K562 (cell line): ENCODE measurements around the gene C7orf25. TPM values are rescaled to one million over a fixed set of nuclear protein-coding genes. Genes with fewer than 3 reads are reported as not detected.

Experiments used
- ATAC-seq: fragments of 200-7000 bp; cut with Tn5 transposase; 3 replicates; pipeline ENCODE4 v1.9.1; 2020; ENCODE audit warnings: moderate library complexity
- BruUV-seq: library from RNA; stranded (reverse); fragments of 400-500 nt; replicated peaks from 2 replicates; lab custom pipeline; 2021; lab: Mats Ljungman, UMichigan
- CTCF ChIA-PET: fragments of 300-600 bp; formaldehyde crosslinking; extraction: SDS; loops from one replicate; lab custom pipeline; 2021; ENCODE audit warnings: low intra/inter-chr PET ratio; lab: Yijun Ruan, JAX
- POLR2A ChIA-PET: fragments of 300-600, 350-650 bp; sonication (Branson Sonifier 250); formaldehyde crosslinking; extraction: SDS; loops from one replicate; lab custom pipeline; 2021; ENCODE audit warnings: antibody characterized with exemption, inconsistent platforms; lab: Yijun Ruan, JAX
- DNase-seq, 4 experiments: peaks; one replicate each; pipeline versions ENCODE4 v3.0.0 to v3.0.0-alpha.2; 2011 to 2018; ENCODE audit warnings: low spot score in 3 of 4, mixed read lengths in 3 of 4; ENCODE audit errors: extremely low read depth in 1 of 4
- FAIRE-seq: peaks from 2 replicates; lab custom pipeline; 2011; peaks lifted over from hg19 to GRCh38; lab: Jason Lieb, UNC
- H2AFZ ChIP-seq: 2 replicates; pipeline ENCODE4 v1.6.0; 2011; ENCODE audit warnings: low read depth, low read length, control low read depth, inconsistent platforms
- H3K27ac ChIP-seq: fragments of 200-600 bp; 3 replicates; pipeline ENCODE4 v1.8.0; 2011; ENCODE audit warnings: low read depth, mild to moderate bottlenecking, control low read depth, inconsistent platforms, low read length, moderate library complexity, mixed read lengths; ENCODE audit errors: extremely low read depth
- H3K27me3 ChIP-seq, 2 experiments: fragments of 300-600 bp in 1 of 2; 2 replicates in 1 of 2; 3 replicates in 1 of 2; pipeline versions ENCODE4 v1.6.0 to v1.8.0; 2011; ENCODE audit warnings: inconsistent platforms in 2 of 2, low read length in 2 of 2, mild to moderate bottlenecking in 1 of 2, mixed read lengths in 1 of 2, moderate library complexity in 1 of 2; ENCODE audit not compliant: control insufficient read depth in 2 of 2, insufficient read depth in 2 of 2
- H3K36me3 ChIP-seq: fragments of 300-600 bp; 3 replicates; pipeline ENCODE4 v1.8.0; 2011; ENCODE audit warnings: mild to moderate bottlenecking, low read length, inconsistent platforms; ENCODE audit not compliant: control insufficient read depth, insufficient read depth
- H3K4me1 ChIP-seq, 2 experiments: fragments of 200-600 bp in 1 of 2; replicated peaks in 1 of 2; 2 replicates in 1 of 2; 3 replicates in 1 of 2; pipeline versions ENCODE4 v1.5.1 to v1.8.0; 2011; ENCODE audit warnings: inconsistent platforms in 2 of 2, low read length in 2 of 2, mild to moderate bottlenecking in 1 of 2, mixed read lengths in 1 of 2, moderate library complexity in 1 of 2; ENCODE audit not compliant: control insufficient read depth in 2 of 2, insufficient read depth in 2 of 2
- H3K4me2 ChIP-seq: 2 replicates; pipeline ENCODE4 v1.6.1; 2011; ENCODE audit warnings: low read length, control low read depth, inconsistent platforms, mixed read lengths; ENCODE audit not compliant: insufficient read depth
- H3K4me3 ChIP-seq: fragments of 200-600 bp; sonication (generic), shearing (Covaris generic); 2 replicates; pipeline ENCODE4 v1.5.1; 2016; ENCODE audit warnings: control low read depth, inconsistent platforms
- H3K79me2 ChIP-seq: fragments of 200-600 bp; 3 replicates; pipeline ENCODE4 v1.8.0; 2011; ENCODE audit warnings: low read length, inconsistent platforms; ENCODE audit not compliant: control insufficient read depth, insufficient read depth
- H3K9ac ChIP-seq, 2 experiments: 2 replicates each; pipeline versions ENCODE4 v1.6.0 to v1.6.1; 2011; ENCODE audit warnings: low read depth in 2 of 2, low read length in 2 of 2, control low read depth in 1 of 2, inconsistent platforms in 1 of 2, mild to moderate bottlenecking in 1 of 2, mixed read lengths in 1 of 2; ENCODE audit not compliant: insufficient read depth in 1 of 2
- H3K9me1 ChIP-seq: one replicate; pipeline ENCODE4 v1.6.0; 2011; ENCODE audit warnings: inconsistent platforms, mild to moderate bottlenecking, low read length, moderate library complexity; ENCODE audit not compliant: control insufficient read depth, insufficient read depth
- H3K9me3 ChIP-seq: replicated peaks from 2 replicates; pipeline ENCODE4 v1.5.1; 2011; ENCODE audit warnings: low read depth, low read length, inconsistent platforms; ENCODE audit not compliant: control insufficient read depth, insufficient read depth
- H4K20me1 ChIP-seq: replicated peaks from 2 replicates; pipeline ENCODE4 v1.6.1; 2011; ENCODE audit warnings: low read length, inconsistent platforms, mixed read lengths; ENCODE audit not compliant: control insufficient read depth, insufficient read depth
- ADNP ChIP-seq: fragments of 200-800 bp; sonication (Bioruptor generic); IDR thresholded peaks from 2 replicates; pipeline ENCODE4 v1.6.1; 2016; ENCODE audit warnings: missing genetic modification characterization, missing compliant biosample characterization
- BDP1 ChIP-seq: IDR thresholded peaks from 3 replicates; pipeline ENCODE4 v1.6.1; 2011; ENCODE audit not compliant: insufficient read length, insufficient read depth
- CHD4 ChIP-seq: fragments of 200-600 bp; sonication (generic); IDR thresholded peaks from 3 replicates; pipeline ENCODE4 v1.6.1; 2012; ENCODE audit warnings: low read depth, mild to moderate bottlenecking, mixed read lengths, low read length, inconsistent platforms; ENCODE audit not compliant: insufficient read depth, insufficient replicate concordance, poor library complexity, severe bottlenecking
- HMGN3 ChIP-seq: IDR thresholded peaks from 2 replicates; pipeline ENCODE4 v1.6.1; 2011; ENCODE audit warnings: borderline replicate concordance, low read depth, mild to moderate bottlenecking, mixed read lengths, low read length; ENCODE audit not compliant: insufficient read length; ENCODE audit errors: extremely low read depth
- HNRNPH1 ChIP-seq: fragments of 200-400 bp; formaldehyde crosslinking; optimal IDR thresholded peaks from 2 replicates; pipeline ENCODE3; 2017; ENCODE audit warnings: low read depth, mild to moderate bottlenecking, low read length, moderate library complexity
- NR2F6 ChIP-seq: fragments of 450-650 bp; formaldehyde crosslinking; IDR thresholded peaks from 2 replicates; pipeline ENCODE4 v1.4.0; 2020; ENCODE audit warnings: mild to moderate bottlenecking
- PTRF ChIP-seq: fragments of 450-650 bp; IDR thresholded peaks from 2 replicates; pipeline ENCODE4 v1.6.1; 2016; ENCODE audit warnings: mild to moderate bottlenecking, missing genetic modification characterization, missing compliant biosample characterization
- RBM15 ChIP-seq: fragments of 200-400 bp; formaldehyde crosslinking; IDR thresholded peaks from 2 replicates; pipeline ENCODE4 v1.6.1; 2018; ENCODE audit warnings: mild to moderate bottlenecking, low read length, moderate library complexity; ENCODE audit not compliant: insufficient read depth
- RHOXF2B ChIP-seq: fragments of 250-450 bp; sonication (Bioruptor Pico); conservative IDR thresholded peaks from 2 replicates; pipeline ENCODE4 v1.5.1; 2021
- ZNF212 ChIP-seq: fragments of 450-650 bp; formaldehyde crosslinking; IDR thresholded peaks from 2 replicates; pipeline ENCODE4 v1.4.0; 2020; ENCODE audit warnings: mild to moderate bottlenecking
- WGBS: fragments of 100-300 bp; shearing (Covaris generic); methylation state at CpG from one replicate; pipeline ENCODE4 v1.1.6; 2016; ENCODE audit warnings: low coverage, mixed read lengths; ENCODE audit not compliant: insufficient coverage; ENCODE audit errors: missing lambda C conversion rate; 5-methylcytosine and 5-hydroxymethylcytosine counted together
- in situ Hi-C: fragments of 300-500 bp; cut with MboI; formaldehyde crosslinking; loops from 4 replicates; pipeline ENCODE4 v1.15.0; 2018; ENCODE audit warnings: inconsistent platforms, mixed read lengths
- intact Hi-C: fragments of 100-400 bp; cut with micrococcal nuclease; formaldehyde crosslinking; loops from 2 replicates; pipeline ENCODE4 v1.14.2; 2022
- polyA plus RNA-seq, 8 experiments: library from polyadenylated mRNA; depleted of rRNA in 4 of 8; stranded (reverse) in 5 of 8; unstranded in 3 of 8; fragments of >200 nt; fragmentation: Nextera tagmentation in 2 of 8; fragmentation: Illumina TruSeq in 1 of 8; extraction: Ambion mirVana in 2 of 8; extraction: Trizol in 1 of 8; gene quantifications; 2 replicates each; pipeline versions ENCODE4 v1.2.1 to v1.2.3, GENCODE V29; 2011 to 2014; ENCODE audit warnings: inconsistent platforms in 1 of 8, missing spikeins in 1 of 8
- total RNA-seq, 7 experiments: library from RNA; depleted of rRNA in 6 of 7; stranded (reverse); fragments of >200 nt in 6 of 7; fragmentation: Illumina TruSeq in 2 of 7; extraction: Trizol in 2 of 7; gene quantifications; 2 replicates each; pipeline versions ENCODE4 v1.2.1 to v1.2.3, GENCODE V29; 2011 to 2021; ENCODE audit warnings: low replicate concordance in 1 of 7
- TF ChIP-seq, protein P1 (sequence below): fragments of 450-650 bp; IDR thresholded peaks from 2 replicates; pipeline ENCODE4 v1.6.1; 2016; ENCODE audit warnings: mild to moderate bottlenecking
- TF ChIP-seq, protein P2 (sequence below): fragments of 200-800 bp; sonication (Bioruptor generic); IDR thresholded peaks from 2 replicates; pipeline ENCODE4 v1.6.1; 2017; ENCODE audit warnings: missing genetic modification characterization, missing compliant biosample characterization
- TF ChIP-seq, protein P3 (sequence below): sonication (generic); formaldehyde crosslinking; IDR thresholded peaks from 2 replicates; pipeline ENCODE4 v1.8.1; 2023; ENCODE audit warnings: mild to moderate bottlenecking, missing genetic modification reagents, moderate library complexity

The C7orf25 gene
- total and polyA plus RNA-seq, 9 of the 15 experiments (the other 6 are each of a cell fraction or from before 2014, with no cell fraction given), result 1.2 to 4.7 (median 1.9) TPM

DNA sequence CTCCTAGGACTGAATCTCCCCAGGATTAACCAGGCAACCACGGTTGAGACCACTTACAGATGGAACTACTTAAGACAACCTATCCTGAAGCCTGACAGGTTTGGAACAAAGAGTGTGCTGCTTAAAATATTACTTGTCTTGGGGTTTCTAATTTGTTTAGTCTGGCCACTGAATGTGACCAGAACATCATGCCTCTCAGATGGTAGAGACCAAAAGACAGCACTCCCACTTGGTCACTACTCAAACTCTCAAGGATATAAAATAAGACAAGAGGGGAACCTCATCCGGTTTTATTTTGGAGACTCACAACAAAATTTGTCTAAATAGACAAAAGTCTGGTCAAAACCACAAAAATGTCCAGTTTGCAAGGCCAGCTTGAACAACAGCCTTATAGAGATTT lies 35.7 kb upstream of the C7orf25 start:
- no peak for TF ChIP-seq BDP1
- TF ChIP-seq HMGN3, result no peak
- TF ChIP-seq ADNP, result no peak
- TF ChIP-seq CHD4, result no peak
- no peak for TF ChIP-seq NR2F6 (CRISPR knock-in tag)
- TF ChIP-seq, protein P1, sequence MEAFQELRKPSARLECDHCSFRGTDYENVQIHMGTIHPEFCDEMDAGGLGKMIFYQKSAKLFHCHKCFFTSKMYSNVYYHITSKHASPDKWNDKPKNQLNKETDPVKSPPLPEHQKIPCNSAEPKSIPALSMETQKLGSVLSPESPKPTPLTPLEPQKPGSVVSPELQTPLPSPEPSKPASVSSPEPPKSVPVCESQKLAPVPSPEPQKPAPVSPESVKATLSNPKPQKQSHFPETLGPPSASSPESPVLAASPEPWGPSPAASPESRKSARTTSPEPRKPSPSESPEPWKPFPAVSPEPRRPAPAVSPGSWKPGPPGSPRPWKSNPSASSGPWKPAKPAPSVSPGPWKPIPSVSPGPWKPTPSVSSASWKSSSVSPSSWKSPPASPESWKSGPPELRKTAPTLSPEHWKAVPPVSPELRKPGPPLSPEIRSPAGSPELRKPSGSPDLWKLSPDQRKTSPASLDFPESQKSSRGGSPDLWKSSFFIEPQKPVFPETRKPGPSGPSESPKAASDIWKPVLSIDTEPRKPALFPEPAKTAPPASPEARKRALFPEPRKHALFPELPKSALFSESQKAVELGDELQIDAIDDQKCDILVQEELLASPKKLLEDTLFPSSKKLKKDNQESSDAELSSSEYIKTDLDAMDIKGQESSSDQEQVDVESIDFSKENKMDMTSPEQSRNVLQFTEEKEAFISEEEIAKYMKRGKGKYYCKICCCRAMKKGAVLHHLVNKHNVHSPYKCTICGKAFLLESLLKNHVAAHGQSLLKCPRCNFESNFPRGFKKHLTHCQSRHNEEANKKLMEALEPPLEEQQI, result no peak
- TF ChIP-seq, protein P2, sequence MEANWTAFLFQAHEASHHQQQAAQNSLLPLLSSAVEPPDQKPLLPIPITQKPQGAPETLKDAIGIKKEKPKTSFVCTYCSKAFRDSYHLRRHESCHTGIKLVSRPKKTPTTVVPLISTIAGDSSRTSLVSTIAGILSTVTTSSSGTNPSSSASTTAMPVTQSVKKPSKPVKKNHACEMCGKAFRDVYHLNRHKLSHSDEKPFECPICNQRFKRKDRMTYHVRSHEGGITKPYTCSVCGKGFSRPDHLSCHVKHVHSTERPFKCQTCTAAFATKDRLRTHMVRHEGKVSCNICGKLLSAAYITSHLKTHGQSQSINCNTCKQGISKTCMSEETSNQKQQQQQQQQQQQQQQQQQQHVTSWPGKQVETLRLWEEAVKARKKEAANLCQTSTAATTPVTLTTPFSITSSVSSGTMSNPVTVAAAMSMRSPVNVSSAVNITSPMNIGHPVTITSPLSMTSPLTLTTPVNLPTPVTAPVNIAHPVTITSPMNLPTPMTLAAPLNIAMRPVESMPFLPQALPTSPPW (CRISPR knock-in tag), result no peak
- no peak for TF ChIP-seq HNRNPH1
- TF ChIP-seq RHOXF2B, result no peak
- TF ChIP-seq, protein P3, sequence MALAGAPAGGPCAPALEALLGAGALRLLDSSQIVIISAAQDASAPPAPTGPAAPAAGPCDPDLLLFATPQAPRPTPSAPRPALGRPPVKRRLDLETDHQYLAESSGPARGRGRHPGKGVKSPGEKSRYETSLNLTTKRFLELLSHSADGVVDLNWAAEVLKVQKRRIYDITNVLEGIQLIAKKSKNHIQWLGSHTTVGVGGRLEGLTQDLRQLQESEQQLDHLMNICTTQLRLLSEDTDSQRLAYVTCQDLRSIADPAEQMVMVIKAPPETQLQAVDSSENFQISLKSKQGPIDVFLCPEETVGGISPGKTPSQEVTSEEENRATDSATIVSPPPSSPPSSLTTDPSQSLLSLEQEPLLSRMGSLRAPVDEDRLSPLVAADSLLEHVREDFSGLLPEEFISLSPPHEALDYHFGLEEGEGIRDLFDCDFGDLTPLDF (CRISPR knock-in tag), result no peak
- TF ChIP-seq ZNF212 (CRISPR knock-in tag), result no peak
- no peak for TF ChIP-seq RBM15
- no peak for TF ChIP-seq PTRF (tag)
- no peak for FAIRE-seq
- no peak overlapping the region for H3K27ac ChIP-seq
- intact Hi-C loops (no loop called here), in situ Hi-C loops (loop anchor here (10.0 to 25.0 kb wide), 2 partner anchors 157 to 315 kb away; no protein-coding TSS in a partner anchor)
- ATAC-seq, result no peak
- H4K20me1 ChIP-seq, result no peaks in the 10 kb centered on the region
- 68% methylated on average over 2 of the region's 2 CpGs for WGBS
- no peak overlapping the region; the same call in 1 of the 2 replicates for H2AFZ ChIP-seq
- peaks cover 4 to 11% of the 10 kb centered on the region in 2 experiments; a peak in 4 of 5 replicates for H3K4me1 ChIP-seq
- ChIA-PET POLR2A (no interaction called here), CTCF (no interaction called here)
- no peaks in the 10 kb centered on the region for H3K9me1 ChIP-seq
- no peak overlapping the region for H3K4me3 ChIP-seq
- H3K79me2 ChIP-seq, result no peaks in the 10 kb centered on the region
- no TSS peak for BruUV-seq
- DNase-seq, result no peak
- H3K4me2 ChIP-seq, result no peak overlapping the region
- no peaks in the 10 kb centered on the region for H3K27me3 ChIP-seq
- H3K9ac ChIP-seq, result no peak overlapping the region
- no peaks in the 10 kb centered on the region for H3K9me3 ChIP-seq
- no peaks in the 10 kb centered on the region for H3K36me3 ChIP-seq
